RPMI7951 (cell line): ENCODE measurements around the gene MAGEF1. TPM values are rescaled to one million over a fixed set of nuclear protein-coding genes. Genes with fewer than 3 reads are reported as not detected.
"Not testable (repeated sequence)": the region's sequence is repeated elsewhere in the genome, so short reads cannot be mapped to it uniquely, and the experiment has no call there.

Source experiments
- DNase-seq: peaks from one replicate; pipeline ENCODE4 v3.0.0-alpha.2; 2012; ENCODE audit warnings: low read depth
- total RNA-seq: library from RNA; depleted of rRNA; stranded (reverse); fragments of >200 nt; shearing (Covaris generic); gene quantifications from 2 replicates; pipeline ENCODE4 v1.2.3, GENCODE V29; 2014

MAGEF1 gene
- total RNA-seq, 1 experiment from 2014 or later = 26.6 TPM

GRCh38 chr3:184742676-184743135, 30.8 kb upstream of the MAGEF1 start:
- no peak for DNase-seq

GRCh38 chr3:184741798-184742675, 30.2 kb upstream of the MAGEF1 start:
- DNase-seq = no peak

GRCh38 chr3:184741259-184741556, 29.3 kb upstream of the MAGEF1 start:
- no peak for DNase-seq

GRCh38 chr3:184740509-184741258, 28.8 kb upstream of the MAGEF1 start:
- peak; percentile 70 for DNase-seq

GRCh38 chr3:184739594-184740505, 28.0 kb upstream of the MAGEF1 start:
- no peak for DNase-seq

- DNase-seq = no peak
Measured at GRCh38 chr3:184738982-184739381, 27.1 kb upstream of the MAGEF1 start.

GRCh38 chr3:184738506-184738890, 26.6 kb upstream of the MAGEF1 start:
- no peak for DNase-seq

GRCh38 chr3:184737641-184738505, 26.0 kb upstream of the MAGEF1 start:
- peak; percentile 47 for DNase-seq

GRCh38 chr3:184737063-184737462, 25.2 kb upstream of the MAGEF1 start:
- peak; percentile 24 for DNase-seq

GRCh38 chr3:184734903-184735701, 23.2 kb upstream of the MAGEF1 start:
- no peak for DNase-seq

- no peak for DNase-seq
Measured at GRCh38 chr3:184733971-184734608, 22.2 kb upstream of the MAGEF1 start.

- no peak for DNase-seq
Measured at GRCh38 chr3:184733181-184733580, 21.3 kb upstream of the MAGEF1 start.

GRCh38 chr3:184731786-184732537, 20.1 kb upstream of the MAGEF1 start:
- DNase-seq = no peak

GRCh38 chr3:184730924-184731323, 19.1 kb upstream of the MAGEF1 start:
- no peak for DNase-seq

GRCh38 chr3:184729154-184729553, 17.3 kb upstream of the MAGEF1 start:
- DNase-seq = not testable (repeated sequence)

- no peak for DNase-seq
Measured at GRCh38 chr3:184728010-184728527, 16.2 kb upstream of the MAGEF1 start.

GRCh38 chr3:184727357-184728009, 15.6 kb upstream of the MAGEF1 start:
- peak; percentile 75 for DNase-seq

- DNase-seq = peak; percentile 39
Measured at GRCh38 chr3:184726497-184726896, 14.6 kb upstream of the MAGEF1 start.
